Panc1 (cell line): ENCODE measurements around the gene GTF3C5. TPM values are rescaled to one million over a fixed set of nuclear protein-coding genes. Genes with fewer than 3 reads are reported as not detected.

Source experiments
- ATAC-seq: fragments of 200-7000 bp; cut with Tn5 transposase; 2 replicates; pipeline ENCODE4 v1.9.1; 2020; ENCODE audit warnings: mild to moderate bottlenecking, moderate library complexity
- BruUV-seq: library from RNA; stranded (reverse); fragments of 400-500 nt; replicated peaks from 2 replicates; lab custom pipeline; 2021; lab: Mats Ljungman, UMichigan
- CTCF ChIA-PET: fragments of 300-600 bp; sonication (Branson Sonifier 250); formaldehyde crosslinking; loops from one replicate; lab custom pipeline; 2022; ENCODE audit warnings: antibody characterized with exemption; lab: Charles Lee
- POLR2A ChIA-PET: fragments of 300-600 bp; sonication (Branson Sonifier 250); formaldehyde crosslinking; loops from one replicate; lab custom pipeline; 2022; ENCODE audit warnings: antibody characterized with exemption; lab: Charles Lee
- DNase-seq: peaks from one replicate; pipeline ENCODE4 v3.0.0-alpha.2; 2010; ENCODE audit warnings: low read depth, low spot score
- H3K27ac ChIP-seq: 2 replicates; pipeline ENCODE4 v1.5.1; 2011; ENCODE audit warnings: mild to moderate bottlenecking, low read length, inconsistent platforms
- H3K27me3 ChIP-seq: fragments of 200-500 bp; sonication (Bioruptor generic); 2 replicates; pipeline ENCODE4 v1.6.0; 2014; ENCODE audit warnings: low read length, inconsistent platforms; ENCODE audit not compliant: control insufficient read depth, insufficient read depth
- H3K36me3 ChIP-seq: fragments of 200-500 bp; sonication (Bioruptor generic); 2 replicates; pipeline ENCODE4 v1.5.1; 2014; ENCODE audit warnings: inconsistent platforms, mild to moderate bottlenecking, low read length, moderate library complexity; ENCODE audit not compliant: control insufficient read depth, insufficient read depth
- H3K4me1 ChIP-seq: 2 replicates; pipeline ENCODE4 v1.5.1; 2011; ENCODE audit warnings: inconsistent platforms, mild to moderate bottlenecking, low read length, moderate library complexity; ENCODE audit not compliant: control insufficient read depth, insufficient read depth
- H3K4me3 ChIP-seq, 2 experiments: 2 replicates each; pipeline ENCODE4 v1.5.1; 2011 to 2012; ENCODE audit warnings: low read depth in 2 of 2, low read length in 2 of 2, mild to moderate bottlenecking in 2 of 2, inconsistent platforms in 1 of 2, moderate library complexity in 1 of 2
- H3K9me3 ChIP-seq: fragments of 200-500 bp; sonication (Bioruptor generic); 2 replicates; pipeline ENCODE4 v1.5.1; 2014; ENCODE audit warnings: low read depth, mild to moderate bottlenecking, inconsistent platforms, low read length, moderate library complexity; ENCODE audit not compliant: control insufficient read depth, insufficient read depth
- POLR2AphosphoS5 ChIP-seq: IDR thresholded peaks from 2 replicates; pipeline ENCODE4 v1.6.1; 2012; ENCODE audit warnings: mild to moderate bottlenecking, low read depth, low read length, moderate library complexity
- SIN3A ChIP-seq: IDR thresholded peaks from 2 replicates; pipeline ENCODE4 v1.6.1; 2012; ENCODE audit warnings: low read depth, mild to moderate bottlenecking, low read length, moderate library complexity, borderline replicate concordance; ENCODE audit not compliant: insufficient read depth
- TCF7L2 ChIP-seq: IDR thresholded peaks from 2 replicates; pipeline ENCODE4 v1.6.1; 2011; ENCODE audit warnings: mild to moderate bottlenecking, low read depth, low read length, inconsistent platforms
- in situ Hi-C: cut with HindIII; loops from 2 replicates; pipeline ENCODE4 v1.10.0; 2016; ENCODE audit warnings: low sequenced_read_pairs, low pct_unique_long_range_greater_than_20kb
- intact Hi-C: fragments of 100-400 bp; cut with micrococcal nuclease; formaldehyde crosslinking; loops from one replicate; pipeline ENCODE4 v1.10.0; 2022; ENCODE audit not compliant: unreplicated experiment
- total RNA-seq: library from RNA; stranded (reverse); gene quantifications from one replicate; pipeline ENCODE4 v1.2.1, GENCODE V29; 2021; ENCODE audit not compliant: unreplicated experiment
- TF ChIP-seq, protein P1 (sequence below): fragments of 450-650 bp; IDR thresholded peaks from 2 replicates; pipeline ENCODE4 v1.5.1; 2017; ENCODE audit warnings: mild to moderate bottlenecking
- TF ChIP-seq, protein P2 (sequence below), 2 experiments: IDR thresholded peaks; 2 replicates each; pipeline ENCODE4 v1.6.1; 2011 to 2012; ENCODE audit warnings: low read depth in 2 of 2, control low read depth in 1 of 2, low read length in 1 of 2, mild to moderate bottlenecking in 1 of 2, moderate library complexity in 1 of 2; ENCODE audit not compliant: insufficient read depth in 1 of 2

The GTF3C5 gene
- total RNA-seq, 1 experiment from 2014 or later = 47.7 TPM

DNA sequence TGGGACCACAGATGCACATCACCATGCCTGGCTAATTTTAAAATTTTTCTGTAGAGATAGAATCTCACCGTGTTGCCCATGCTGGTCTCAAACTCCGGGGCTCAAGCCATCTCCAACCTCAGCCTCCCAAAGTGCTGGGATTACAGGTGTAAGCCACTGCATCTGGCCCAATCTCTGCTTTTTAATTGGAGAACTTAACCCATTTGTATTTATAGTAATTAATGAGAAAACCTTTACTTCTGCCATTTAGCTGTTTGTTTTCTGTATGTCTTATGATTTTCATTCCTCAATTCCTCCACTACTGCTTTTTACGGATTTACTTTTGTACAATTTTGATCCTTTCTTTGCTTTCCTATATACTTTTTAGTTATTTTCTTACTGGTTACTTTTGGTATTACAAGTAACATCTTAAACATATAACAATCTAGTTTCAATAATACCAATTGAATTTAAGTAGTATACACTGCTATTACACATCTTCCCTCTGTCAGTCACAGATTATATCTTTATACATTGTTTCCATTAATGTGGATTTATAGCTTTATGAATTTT is 64.1 kb downstream of the GTF3C5 start:
- POLR2A ChIA-PET = no interaction called here
- DNase-seq (no peak), ATAC-seq (no peak)
- CTCF ChIA-PET = no interaction called here
- Histone ChIP-seq H3K4me3 (no peak overlapping the region), H3K9me3 (no peaks in the 10 kb centered on the region; the same call in 1 of the 2 replicates), H3K4me1 (no peaks in the 10 kb centered on the region), H3K27me3 (no peaks in the 10 kb centered on the region), H3K36me3 (no peaks in the 10 kb centered on the region), H3K27ac (no peak overlapping the region)
- intact Hi-C loops (no loop called here), in situ Hi-C loops (no loop called here)
- no TSS peak for BruUV-seq
- TF ChIP-seq TCF7L2 (no peak), POLR2AphosphoS5 (no peak), SIN3A (no peak)
- TF ChIP-seq, protein P1, sequence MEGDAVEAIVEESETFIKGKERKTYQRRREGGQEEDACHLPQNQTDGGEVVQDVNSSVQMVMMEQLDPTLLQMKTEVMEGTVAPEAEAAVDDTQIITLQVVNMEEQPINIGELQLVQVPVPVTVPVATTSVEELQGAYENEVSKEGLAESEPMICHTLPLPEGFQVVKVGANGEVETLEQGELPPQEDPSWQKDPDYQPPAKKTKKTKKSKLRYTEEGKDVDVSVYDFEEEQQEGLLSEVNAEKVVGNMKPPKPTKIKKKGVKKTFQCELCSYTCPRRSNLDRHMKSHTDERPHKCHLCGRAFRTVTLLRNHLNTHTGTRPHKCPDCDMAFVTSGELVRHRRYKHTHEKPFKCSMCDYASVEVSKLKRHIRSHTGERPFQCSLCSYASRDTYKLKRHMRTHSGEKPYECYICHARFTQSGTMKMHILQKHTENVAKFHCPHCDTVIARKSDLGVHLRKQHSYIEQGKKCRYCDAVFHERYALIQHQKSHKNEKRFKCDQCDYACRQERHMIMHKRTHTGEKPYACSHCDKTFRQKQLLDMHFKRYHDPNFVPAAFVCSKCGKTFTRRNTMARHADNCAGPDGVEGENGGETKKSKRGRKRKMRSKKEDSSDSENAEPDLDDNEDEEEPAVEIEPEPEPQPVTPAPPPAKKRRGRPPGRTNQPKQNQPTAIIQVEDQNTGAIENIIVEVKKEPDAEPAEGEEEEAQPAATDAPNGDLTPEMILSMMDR = no peak
- TF ChIP-seq, protein P2, sequence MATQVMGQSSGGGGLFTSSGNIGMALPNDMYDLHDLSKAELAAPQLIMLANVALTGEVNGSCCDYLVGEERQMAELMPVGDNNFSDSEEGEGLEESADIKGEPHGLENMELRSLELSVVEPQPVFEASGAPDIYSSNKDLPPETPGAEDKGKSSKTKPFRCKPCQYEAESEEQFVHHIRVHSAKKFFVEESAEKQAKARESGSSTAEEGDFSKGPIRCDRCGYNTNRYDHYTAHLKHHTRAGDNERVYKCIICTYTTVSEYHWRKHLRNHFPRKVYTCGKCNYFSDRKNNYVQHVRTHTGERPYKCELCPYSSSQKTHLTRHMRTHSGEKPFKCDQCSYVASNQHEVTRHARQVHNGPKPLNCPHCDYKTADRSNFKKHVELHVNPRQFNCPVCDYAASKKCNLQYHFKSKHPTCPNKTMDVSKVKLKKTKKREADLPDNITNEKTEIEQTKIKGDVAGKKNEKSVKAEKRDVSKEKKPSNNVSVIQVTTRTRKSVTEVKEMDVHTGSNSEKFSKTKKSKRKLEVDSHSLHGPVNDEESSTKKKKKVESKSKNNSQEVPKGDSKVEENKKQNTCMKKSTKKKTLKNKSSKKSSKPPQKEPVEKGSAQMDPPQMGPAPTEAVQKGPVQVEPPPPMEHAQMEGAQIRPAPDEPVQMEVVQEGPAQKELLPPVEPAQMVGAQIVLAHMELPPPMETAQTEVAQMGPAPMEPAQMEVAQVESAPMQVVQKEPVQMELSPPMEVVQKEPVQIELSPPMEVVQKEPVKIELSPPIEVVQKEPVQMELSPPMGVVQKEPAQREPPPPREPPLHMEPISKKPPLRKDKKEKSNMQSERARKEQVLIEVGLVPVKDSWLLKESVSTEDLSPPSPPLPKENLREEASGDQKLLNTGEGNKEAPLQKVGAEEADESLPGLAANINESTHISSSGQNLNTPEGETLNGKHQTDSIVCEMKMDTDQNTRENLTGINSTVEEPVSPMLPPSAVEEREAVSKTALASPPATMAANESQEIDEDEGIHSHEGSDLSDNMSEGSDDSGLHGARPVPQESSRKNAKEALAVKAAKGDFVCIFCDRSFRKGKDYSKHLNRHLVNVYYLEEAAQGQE (IDR thresholded peaks at IDR 0.05; ENCODE audit: insufficient read depth in 1 of 2, low read depth in 2 of 2, low read length in 1 of 2) = no peak

- no peaks in the 10 kb centered on the region for H3K36me3 ChIP-seq
- POLR2A ChIA-PET = no interaction called here
- no peaks in the 10 kb centered on the region for H3K27me3 ChIP-seq
- no peak overlapping the region for H3K4me3 ChIP-seq
- no TSS peak for BruUV-seq
- no peaks in the 10 kb centered on the region; the same call in 1 of the 2 replicates for H3K9me3 ChIP-seq
- no peaks in the 10 kb centered on the region for H3K4me1 ChIP-seq
- in situ Hi-C loops = no loop called here
- TF ChIP-seq TCF7L2 (no peak), SIN3A (no peak), POLR2AphosphoS5 (no peak)
- TF ChIP-seq, protein P1 = no peak
- TF ChIP-seq, protein P2 (IDR thresholded peaks at IDR 0.05; ENCODE audit: insufficient read depth in 1 of 2, low read depth in 2 of 2, low read length in 1 of 2) = no peak
- no peak for ATAC-seq
- DNase-seq = no peak
- intact Hi-C loops = no loop called here
- CTCF ChIA-PET = interaction anchor here (0.7 kb wide), 1 partner anchor 68 kb away, joined by 4 read pairs; no protein-coding TSS in a partner anchor
- no peak overlapping the region for H3K27ac ChIP-seq
Measured at GRCh38 chr9:133098104-133098754, 67.4 kb downstream of the GTF3C5 start.
